GM18951 (cell line): ENCODE measurements around the gene SBF2.
"Not testable (repeated sequence)": the region's sequence is repeated elsewhere in the genome, so short reads cannot be mapped to it uniquely, and the experiment has no call there.

Source experiments
- POLR2A ChIP-seq: IDR thresholded peaks from 4 replicates; pipeline ENCODE4 v1.6.1; 2011; ENCODE audit warnings: mild to moderate bottlenecking; ENCODE audit not compliant: insufficient read length, insufficient read depth; ENCODE audit errors: extremely low read depth
- in situ Hi-C: fragments of 300-500 bp; cut with MboI; formaldehyde crosslinking; loops from one replicate; pipeline ENCODE4 v1.12.0; 2022; ENCODE audit warnings: low sequenced_read_pairs, mixed read lengths, inconsistent platforms; ENCODE audit not compliant: unreplicated experiment

SBF2 gene

DNA sequence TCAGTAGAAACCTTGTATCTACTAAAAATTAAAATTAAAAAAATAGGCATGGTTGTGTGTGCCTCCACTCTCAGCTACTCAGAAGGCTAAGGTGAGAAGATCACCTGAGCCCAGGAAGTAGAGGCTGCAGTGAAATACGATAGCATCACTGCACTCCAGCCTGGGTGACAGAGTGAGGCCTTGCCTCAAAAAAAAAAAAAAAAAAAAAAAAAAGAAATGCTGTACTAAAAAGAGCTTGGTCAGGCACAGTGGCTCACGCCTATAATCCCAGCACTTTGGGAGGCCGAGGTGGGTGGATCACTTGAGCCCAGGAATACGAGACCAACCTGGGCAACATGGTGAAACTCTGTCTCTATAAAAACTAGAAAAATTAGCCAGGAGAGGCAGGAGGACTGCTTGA lies 36.5 kb downstream of the SBF2 start:
- TF ChIP-seq POLR2A, result no peak
- in situ Hi-C loops, result no loop called here

DNA sequence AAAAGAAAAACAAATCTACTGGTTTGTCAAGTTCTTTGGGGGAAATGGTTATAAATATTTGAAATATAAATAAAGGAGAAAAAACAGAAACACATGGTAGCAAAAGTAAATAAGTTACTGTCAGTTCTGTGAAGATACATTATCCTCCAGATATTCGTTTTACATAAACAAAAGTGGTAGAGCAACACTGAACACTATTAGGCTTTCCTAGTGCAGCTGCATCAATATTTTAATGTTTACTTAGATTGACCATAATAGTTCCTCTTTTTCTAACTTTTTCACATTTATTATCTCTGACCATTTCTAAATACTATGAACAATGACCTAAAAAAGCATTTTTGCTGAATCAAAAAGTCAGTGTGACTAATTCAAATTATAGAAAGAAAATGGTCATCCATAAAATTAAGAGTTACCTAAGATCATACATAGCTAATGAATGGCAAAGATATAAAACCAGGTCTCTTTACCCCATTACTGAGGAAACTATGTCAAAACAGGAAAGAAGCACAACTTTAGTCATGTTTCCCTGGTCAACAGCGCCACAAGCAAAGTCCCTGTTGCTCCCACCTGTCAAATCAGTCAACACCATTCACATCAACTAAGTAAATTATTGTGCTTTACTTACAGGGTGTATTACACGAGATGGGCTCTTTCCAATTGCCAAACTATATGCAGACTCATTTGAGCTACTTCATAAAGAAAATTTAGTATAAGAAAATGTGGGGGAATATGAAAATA lies 38.5 kb downstream of the SBF2 start:
- in situ Hi-C loops, result no loop called here
- no peak for TF ChIP-seq POLR2A

- in situ Hi-C loops, result not testable (repeated sequence)
These were observed 44.4 kb downstream of the SBF2 start for GRCh38 chr11:10249448-10250131.

- no peak for TF ChIP-seq POLR2A
- in situ Hi-C loops, result no loop called here
These were observed 47.0 kb downstream of the SBF2 start for GRCh38 chr11:10247011-10247410.

DNA sequence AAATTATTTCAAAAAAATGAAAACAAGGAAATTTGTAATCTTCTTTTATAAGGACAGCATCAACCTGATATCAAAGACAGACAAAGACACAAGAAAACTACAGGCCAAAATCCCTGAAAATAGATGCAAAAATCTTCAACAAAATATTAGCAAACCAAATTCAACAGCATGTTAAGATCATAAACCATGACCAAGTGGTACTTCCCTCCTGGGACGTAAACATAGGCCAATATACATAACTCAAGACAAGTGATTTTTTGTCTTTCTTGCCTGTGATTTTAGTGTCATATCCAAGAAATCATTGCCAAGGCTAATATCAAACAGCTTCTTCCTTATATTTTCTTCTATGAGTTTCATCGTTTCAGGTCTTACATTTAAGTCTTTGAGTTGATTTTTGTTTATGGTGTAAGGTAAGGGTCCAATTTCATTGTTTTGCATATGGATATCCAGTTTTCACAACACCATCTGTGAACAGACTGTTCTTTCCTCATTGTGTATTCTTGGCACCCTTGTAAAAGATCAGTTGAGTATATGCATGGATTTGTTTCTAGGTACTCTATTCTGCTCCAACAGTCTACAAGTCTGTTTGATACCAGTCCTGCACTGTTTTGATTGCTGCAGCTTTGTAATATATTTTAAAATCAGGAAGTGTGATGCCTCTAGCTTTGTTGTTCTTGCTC lies 50.0 kb downstream of the SBF2 start:
- TF ChIP-seq POLR2A, result no peak
- in situ Hi-C loops, result no loop called here

DNA sequence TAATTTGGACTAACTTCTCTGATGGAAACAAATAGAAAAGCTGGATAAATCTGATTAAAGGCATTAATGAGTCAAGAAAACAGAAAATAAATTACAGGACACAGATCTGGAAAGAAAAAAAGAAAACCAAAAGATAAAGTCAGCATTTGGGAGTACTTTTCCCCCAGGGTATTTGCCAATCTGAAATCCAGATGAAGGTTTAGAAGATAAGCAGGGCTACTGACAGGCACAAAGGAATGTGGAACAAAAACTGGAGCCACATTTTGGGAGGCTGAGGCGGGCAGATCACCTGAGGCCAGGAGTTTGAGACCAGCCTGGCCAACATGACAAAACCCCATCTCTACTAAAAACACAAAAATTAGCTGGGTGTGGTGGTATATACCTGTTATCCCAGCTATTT lies 57.2 kb downstream of the SBF2 start:
- no peak for TF ChIP-seq POLR2A
- in situ Hi-C loops, result no loop called here

DNA sequence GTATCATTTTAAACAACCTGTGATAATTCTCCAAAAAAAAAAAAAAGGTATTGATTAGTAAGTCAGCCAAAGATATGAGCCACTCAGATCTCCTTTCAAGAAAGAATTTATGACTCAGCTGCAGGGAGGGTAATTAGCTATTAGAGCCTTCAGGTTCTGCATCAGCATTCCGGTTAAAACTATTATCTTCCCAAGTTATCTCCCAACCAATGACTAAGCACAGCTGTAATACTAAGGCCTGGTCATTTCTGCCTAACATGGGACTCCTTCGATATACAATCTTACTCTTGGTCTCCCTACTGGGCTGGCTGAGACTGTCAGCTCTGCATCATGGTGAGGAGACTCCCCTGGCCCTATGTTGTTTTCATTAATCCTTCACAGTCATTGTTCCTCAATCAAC lies 60.4 kb downstream of the SBF2 start:
- TF ChIP-seq POLR2A, result no peak
- in situ Hi-C loops, result no loop called here

DNA sequence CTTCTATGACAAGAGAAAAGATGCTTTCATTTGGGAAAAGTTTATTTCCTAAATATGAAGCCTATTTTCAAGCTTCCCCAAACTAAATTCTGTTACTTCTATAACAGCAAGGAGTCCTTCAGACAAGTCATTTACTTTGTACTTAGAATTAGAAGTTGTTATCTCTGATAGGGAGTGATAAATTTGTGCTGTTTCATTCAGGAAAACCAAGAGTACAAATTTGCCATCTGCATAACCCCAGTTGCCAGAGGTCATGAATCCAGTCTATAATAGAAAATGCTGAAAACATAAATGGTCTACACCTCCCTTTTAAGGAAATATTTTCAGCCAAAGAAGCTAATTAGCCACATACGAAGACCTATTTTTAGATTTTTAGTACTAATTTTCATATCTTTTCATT lies 61.3 kb downstream of the SBF2 start:
- in situ Hi-C loops, result no loop called here
- TF ChIP-seq POLR2A, result no peak

GRCh38 chr11:10231803-10232202 lies 62.2 kb downstream of the SBF2 start:
- in situ Hi-C loops, result not testable (repeated sequence)

DNA sequence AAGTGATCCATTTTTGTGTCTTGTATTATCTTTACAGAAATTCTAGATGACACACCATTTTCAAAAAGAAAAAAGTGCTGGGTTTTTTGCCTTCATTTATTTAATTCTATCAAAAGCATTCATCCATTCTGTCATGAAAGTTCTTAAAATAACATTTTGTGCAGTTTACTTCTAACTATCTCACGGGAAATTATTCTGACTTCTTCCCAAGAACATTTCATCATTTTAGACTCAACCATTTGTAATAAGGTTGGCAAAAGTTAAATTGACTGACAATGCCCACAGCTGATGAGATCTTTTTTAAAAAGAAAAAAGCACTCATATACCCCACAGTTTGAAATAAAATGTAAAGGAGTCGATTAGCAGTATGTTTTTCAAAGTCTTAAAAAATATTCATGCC lies 68.5 kb downstream of the SBF2 start:
- in situ Hi-C loops, result no loop called here
- TF ChIP-seq POLR2A, result no peak

- no peak for TF ChIP-seq POLR2A
- in situ Hi-C loops, result no loop called here
These were observed 71.6 kb downstream of the SBF2 start for GRCh38 chr11:10222399-10222798.

GRCh38 chr11:10221342-10221741 lies 72.7 kb downstream of the SBF2 start:
- no peak for TF ChIP-seq POLR2A
- in situ Hi-C loops, result no loop called here

DNA sequence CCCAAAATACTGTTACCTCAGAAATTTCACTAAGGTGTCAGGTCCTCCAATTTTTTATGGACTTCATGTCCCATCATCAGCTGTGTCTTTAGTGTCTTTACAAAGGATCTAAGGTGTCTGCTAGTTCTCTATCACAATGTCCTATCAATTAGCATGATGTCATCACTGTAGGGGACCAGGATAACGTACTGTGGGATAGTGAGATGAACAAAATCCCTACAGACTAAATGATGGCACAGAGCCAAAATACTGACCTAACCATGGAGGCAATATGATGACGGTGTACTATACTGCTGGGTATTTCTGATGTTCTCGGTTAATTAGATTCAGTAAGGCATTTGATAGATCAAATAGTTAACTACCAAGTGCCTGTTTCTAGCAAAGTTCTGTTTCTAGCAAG lies 82.5 kb downstream of the SBF2 start:
- TF ChIP-seq POLR2A, result no peak
- in situ Hi-C loops, result no loop called here

DNA sequence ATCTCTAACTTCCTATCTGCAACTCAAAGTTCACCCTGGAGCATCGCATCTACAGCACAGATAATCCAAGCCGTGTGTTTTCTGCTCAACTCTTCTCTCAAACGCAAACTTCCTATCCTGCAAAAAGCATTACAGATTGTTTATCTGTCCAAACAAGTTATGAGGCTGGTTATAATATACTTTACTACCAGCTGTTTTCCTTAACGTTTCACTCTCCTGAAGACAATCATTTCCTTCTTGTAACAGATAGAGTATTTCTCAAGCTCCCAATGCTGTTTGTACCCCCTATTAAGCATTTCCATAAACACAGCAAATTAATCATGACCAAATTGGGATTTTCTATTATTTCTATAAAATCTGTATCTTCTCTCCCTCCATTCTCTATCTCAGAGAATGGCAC lies 84.7 kb downstream of the SBF2 start:
- in situ Hi-C loops, result no loop called here
- TF ChIP-seq POLR2A, result no peak
